KG1 (cell line): ENCODE data around the gene CFAP77.

Experiments
- DNase-seq: peaks from one replicate; lab custom pipeline; 2025; lab: John Stamatoyannopoulos, UW

CFAP77 gene

GRCh38 chr9:132582276-132582785 is 172.3 kb downstream of the CFAP77 start, which contains the start of gene BARHL1:
Gene BARHL1 (plus strand): TSS chr9:132582606. CDS start chr9:132582798, 192 bp downstream.
- no peak for DNase-seq

- DNase-seq, result no peak
Observed at GRCh38 chr9:132582786-132583583, 173.0 kb downstream of the CFAP77 start.

GRCh38 chr9:132583584-132584304 is 173.7 kb downstream of the CFAP77 start:
- no peak for DNase-seq

GRCh38 chr9:132584601-132585560 is 174.9 kb downstream of the CFAP77 start:
- no peak for DNase-seq

GRCh38 chr9:132585954-132586829 is 176.2 kb downstream of the CFAP77 start:
- no peak for DNase-seq

GRCh38 chr9:132586830-132587591 is 177.0 kb downstream of the CFAP77 start:
- DNase-seq, result no peak

- DNase-seq, result no peak
Observed at GRCh38 chr9:132587592-132587955, 177.6 kb downstream of the CFAP77 start.

- DNase-seq, result no peak
Observed at GRCh38 chr9:132588098-132588497, 178.1 kb downstream of the CFAP77 start.

- DNase-seq, result no peak
Observed at GRCh38 chr9:132588501-132589147, 178.6 kb downstream of the CFAP77 start.

GRCh38 chr9:132589148-132590036 is 179.4 kb downstream of the CFAP77 start:
- no peak for DNase-seq

GRCh38 chr9:132590037-132590317 is 180.0 kb downstream of the CFAP77 start:
- no peak for DNase-seq

GRCh38 chr9:132590318-132591182 is 180.5 kb downstream of the CFAP77 start:
- DNase-seq, result no peak

- no peak for DNase-seq
Observed at GRCh38 chr9:132591244-132591643, 181.2 kb downstream of the CFAP77 start.

GRCh38 chr9:132591751-132592314 is 181.8 kb downstream of the CFAP77 start:
- no peak for DNase-seq

- no peak for DNase-seq
Observed at GRCh38 chr9:132592451-132592850, 182.4 kb downstream of the CFAP77 start.

- no peak for DNase-seq
Observed at GRCh38 chr9:132594412-132594811, 184.4 kb downstream of the CFAP77 start.

- no peak for DNase-seq
Observed at GRCh38 chr9:132595319-132595718, 185.3 kb downstream of the CFAP77 start.

GRCh38 chr9:132596200-132596599 is 186.2 kb downstream of the CFAP77 start:
- no peak for DNase-seq
